RKO (cell line): ENCODE data around the gene TCP11.
A peak's percentile ranks its signal among the peaks of the same experiment; 100 is the strongest.

Experiments used
- DNase-seq: peaks from one replicate; pipeline ENCODE4 v3.0.0-alpha.2; 2016; ENCODE audit warnings: low spot score

TCP11 gene

GRCh38 chr6:35173044-35173426, 31.9 kb upstream of the TCP11 start:
- DNase-seq = no peak

- no peak for DNase-seq
Measured at GRCh38 chr6:35170891-35171290, 29.8 kb upstream of the TCP11 start.

GRCh38 chr6:35170166-35170565, 29.0 kb upstream of the TCP11 start:
- no peak for DNase-seq

- no peak for DNase-seq
Measured at GRCh38 chr6:35168461-35168861, 27.3 kb upstream of the TCP11 start.

GRCh38 chr6:35167505-35167904, 26.4 kb upstream of the TCP11 start:
- no peak for DNase-seq

GRCh38 chr6:35166520-35166919, 25.4 kb upstream of the TCP11 start:
- DNase-seq = no peak

- DNase-seq = no peak
Measured at GRCh38 chr6:35166116-35166515, 25.0 kb upstream of the TCP11 start.

- DNase-seq = no peak
Measured at GRCh38 chr6:35165630-35166071, 24.5 kb upstream of the TCP11 start.

GRCh38 chr6:35164868-35165267, 23.7 kb upstream of the TCP11 start:
- DNase-seq = no peak

- DNase-seq = no peak
Measured at GRCh38 chr6:35164277-35164676, 23.1 kb upstream of the TCP11 start.

GRCh38 chr6:35163836-35164235, 22.7 kb upstream of the TCP11 start:
- DNase-seq = no peak

GRCh38 chr6:35161776-35162607, 20.9 kb upstream of the TCP11 start:
- no peak for DNase-seq

GRCh38 chr6:35161266-35161665, 20.1 kb upstream of the TCP11 start:
- no peak for DNase-seq

GRCh38 chr6:35160642-35161041, 19.5 kb upstream of the TCP11 start:
- DNase-seq = no peak

GRCh38 chr6:35158520-35158919, 17.4 kb upstream of the TCP11 start:
- DNase-seq = no peak

GRCh38 chr6:35154947-35155346, 13.8 kb upstream of the TCP11 start:
- DNase-seq = no peak

- no peak for DNase-seq
Measured at GRCh38 chr6:35154262-35154661, 13.1 kb upstream of the TCP11 start.

- DNase-seq = no peak
Measured at GRCh38 chr6:35152067-35152707, 11.0 kb upstream of the TCP11 start.

GRCh38 chr6:35151466-35151865, 10.3 kb upstream of the TCP11 start:
- no peak for DNase-seq

GRCh38 chr6:35149891-35150566, 8.9 kb upstream of the TCP11 start:
- no peak for DNase-seq

GRCh38 chr6:35148167-35148741, 7.1 kb upstream of the TCP11 start:
- DNase-seq = peak; percentile 66

GRCh38 chr6:35147486-35147885, 6.3 kb upstream of the TCP11 start:
- no peak for DNase-seq

- DNase-seq = no peak
Measured at GRCh38 chr6:35147026-35147425, 5.9 kb upstream of the TCP11 start.
